GM12878 (cell line): ENCODE data around the gene RASA4B. TPM values are rescaled to one million over a fixed set of nuclear protein-coding genes. Genes with fewer than 3 reads are reported as not detected.

Source experiments
- ATAC-seq: fragments of 200-7000 bp; cut with Tn5 transposase; 3 replicates; pipeline ENCODE4 v1.9.1; 2020; ENCODE audit warnings: mild to moderate bottlenecking, moderate library complexity
- BruUV-seq: library from RNA; stranded (reverse); fragments of 400-500 nt; replicated peaks from 2 replicates; lab custom pipeline; 2021; lab: Mats Ljungman, UMichigan
- CTCF ChIA-PET: fragments of 300-600 bp; sonication (Branson Sonifier 250); formaldehyde crosslinking; extraction: SDS; loops from one replicate; lab custom pipeline; 2021; ENCODE audit warnings: inconsistent platforms; lab: Yijun Ruan, JAX
- POLR2A ChIA-PET: fragments of 350-600 bp; formaldehyde crosslinking; extraction: SDS; loops from one replicate; lab custom pipeline; 2021; ENCODE audit warnings: inconsistent platforms; lab: Charles Lee
- RAD21 ChIA-PET: fragments of 300-600 bp; sonication (Branson Sonifier 250); formaldehyde crosslinking; loops from one replicate; lab custom pipeline; 2023; ENCODE audit warnings: antibody characterized with exemption; ENCODE audit not compliant: unreplicated experiment; lab: Charles Lee
- SMC1A ChIA-PET: fragments of 300-600 bp; sonication (Branson Sonifier 250); formaldehyde crosslinking; loops from one replicate; lab custom pipeline; 2023; ENCODE audit not compliant: unreplicated experiment, uncharacterized antibody; lab: Charles Lee
- DNase-seq: peaks from one replicate; pipeline ENCODE4 v3.0.0-alpha.2; 2011; ENCODE audit warnings: low read depth, low spot score
- FAIRE-seq: peaks from 3 replicates; lab custom pipeline; 2011; peaks lifted over from hg19 to GRCh38; lab: Jason Lieb, UNC
- H2AFZ ChIP-seq: 2 replicates; pipeline ENCODE4 v1.6.0; 2011; ENCODE audit warnings: low read depth, low read length, control low read depth; ENCODE audit not compliant: control insufficient read depth
- H3K27ac ChIP-seq: 2 replicates; pipeline ENCODE4 v1.5.1; 2011; ENCODE audit warnings: control low read depth; ENCODE audit not compliant: control insufficient read depth, insufficient read depth
- H3K27me3 ChIP-seq, 2 experiments: replicated peaks in 1 of 2; 2 replicates each; pipeline versions ENCODE4 v1.6.0 to v1.6.1; 2011; ENCODE audit warnings: low read length in 1 of 2; ENCODE audit not compliant: control insufficient read depth in 2 of 2, insufficient read depth in 2 of 2
- H3K36me3 ChIP-seq, 2 experiments: 2 replicates each; pipeline ENCODE4 v1.5.1; 2011; ENCODE audit warnings: low read length in 1 of 2; ENCODE audit not compliant: control insufficient read depth in 2 of 2, insufficient read depth in 2 of 2
- H3K4me1 ChIP-seq: 2 replicates; pipeline ENCODE4 v1.6.1; 2011; ENCODE audit warnings: mild to moderate bottlenecking, low read length, moderate library complexity, mixed read lengths; ENCODE audit not compliant: control insufficient read depth, insufficient read depth
- H3K4me2 ChIP-seq: 2 replicates; pipeline ENCODE4 v1.6.0; 2011; ENCODE audit warnings: control low read depth; ENCODE audit not compliant: control insufficient read depth, insufficient read depth
- H3K4me3 ChIP-seq: fragments of 200-600 bp; sonication (generic); 2 replicates; pipeline ENCODE4 v1.5.1; 2016
- H3K79me2 ChIP-seq: 2 replicates; pipeline ENCODE4 v1.6.0; 2011; ENCODE audit warnings: low read length; ENCODE audit not compliant: control insufficient read depth, insufficient read depth
- H3K9ac ChIP-seq: 2 replicates; pipeline ENCODE4 v1.8.0; 2011; ENCODE audit warnings: low read length, control low read depth, mixed read lengths; ENCODE audit not compliant: control insufficient read depth, insufficient read depth
- H3K9me3 ChIP-seq: replicated peaks from 3 replicates; pipeline ENCODE4 v1.5.1; 2011; ENCODE audit warnings: mild to moderate bottlenecking, low read length; ENCODE audit not compliant: control insufficient read depth, insufficient read depth
- H4K20me1 ChIP-seq: 2 replicates; pipeline ENCODE4 v1.6.0; 2011; ENCODE audit not compliant: control insufficient read depth, insufficient read depth
- BHLHE40 ChIP-seq, 2 experiments: fragments of 450-650 bp in 1 of 2; IDR thresholded peaks; 2 replicates each; pipeline ENCODE4 v1.6.1; 2011 to 2017; ENCODE audit warnings: low read depth in 2 of 2, borderline replicate concordance in 1 of 2, improper control_type of control experiment in 1 of 2, low read length in 1 of 2, mild to moderate bottlenecking in 1 of 2
- CHD4 ChIP-seq: fragments of 200-600 bp; sonication (generic); IDR thresholded peaks from 2 replicates; pipeline ENCODE4 v1.6.1; 2016; ENCODE audit warnings: mild to moderate bottlenecking
- GATAD2B ChIP-seq: fragments of 450-650 bp; conservative IDR thresholded peaks from 2 replicates; pipeline ENCODE4 v1.6.1; 2017; ENCODE audit warnings: low read depth, mild to moderate bottlenecking, moderate library complexity
- KAT2A ChIP-seq: conservative IDR thresholded peaks from 2 replicates; pipeline ENCODE4 v1.6.1; 2011; ENCODE audit warnings: low read depth, low read length; ENCODE audit not compliant: control insufficient read depth
- MTA2 ChIP-seq: fragments of 450-650 bp; IDR thresholded peaks from 2 replicates; pipeline ENCODE4 v1.6.1; 2016; ENCODE audit warnings: low read depth, mild to moderate bottlenecking, moderate library complexity
- NR2F1 ChIP-seq: fragments of 450-650 bp; conservative IDR thresholded peaks from 2 replicates; pipeline ENCODE4 v1.6.1; 2017; ENCODE audit warnings: mild to moderate bottlenecking
- PAX5 ChIP-seq: IDR thresholded peaks from 2 replicates; pipeline ENCODE4 v1.6.1; 2011; ENCODE audit warnings: low read depth, low read length, borderline replicate concordance
- POLR2AphosphoS2 ChIP-seq: IDR thresholded peaks from 2 replicates; pipeline ENCODE4 v1.6.1; 2011; ENCODE audit warnings: low read depth, mild to moderate bottlenecking, low read length, improper control_type of control experiment, moderate library complexity
- POU2F2 ChIP-seq: IDR thresholded peaks from 3 replicates; pipeline ENCODE4 v1.6.1; 2011; ENCODE audit warnings: low read depth, mild to moderate bottlenecking, low read length, borderline replicate concordance
- TCF12 ChIP-seq: IDR thresholded peaks from 2 replicates; pipeline ENCODE4 v1.6.1; 2011; ENCODE audit warnings: low read depth, mild to moderate bottlenecking, low read length
- ZNF274 ChIP-seq: IDR thresholded peaks from one replicate; pipeline ENCODE4 v1.8.0; 2011; ENCODE audit not compliant: insufficient read length, insufficient read depth
- WGBS: methylation state at CpG from one replicate; pipeline ENCODE4 v1.1.6; 2016; ENCODE audit warnings: low lambda C conversion rate; ENCODE audit not compliant: insufficient replicate concordance, insufficient coverage; ENCODE audit errors: missing lambda C conversion rate; 5-methylcytosine and 5-hydroxymethylcytosine counted together
- in situ Hi-C: fragments of 300-500 bp; cut with MboI; formaldehyde crosslinking; loops from 9 replicates; pipeline ENCODE4 v1.14.3; 2018; ENCODE audit warnings: mixed read lengths
- intact Hi-C: fragments of 100-400 bp; cut with micrococcal nuclease; formaldehyde crosslinking; loops from one replicate; pipeline ENCODE4 v1.14.2; 2022; ENCODE audit not compliant: unreplicated experiment
- polyA plus RNA-seq, 11 experiments: library from polyadenylated mRNA; depleted of rRNA in 4 of 11; unstranded in 6 of 11; stranded (reverse) in 5 of 11; fragments of >200 nt; fragmentation: Nextera tagmentation in 4 of 11; fragmentation: Illumina TruSeq in 1 of 11; extraction: Ambion mirVana in 4 of 11; extraction: Trizol in 1 of 11; gene quantifications; 1 replicate in 1 of 11; 2 replicates in 10 of 11; pipeline versions ENCODE4 v1.2.1 to v1.2.3, GENCODE V29; 2011 to 2016; ENCODE audit warnings: inconsistent platforms in 2 of 11, missing spikeins in 2 of 11, low read depth in 1 of 11
- total RNA-seq, 4 experiments: library from RNA; depleted of rRNA in 3 of 4; stranded (reverse); fragments of >200 nt in 3 of 4; fragmentation: Illumina TruSeq in 1 of 4; extraction: Trizol in 1 of 4; gene quantifications; 2 replicates each; pipeline versions ENCODE4 v1.2.1 to v1.2.3, GENCODE V29; 2013 to 2021
- TF ChIP-seq, protein P1 (sequence below): IDR thresholded peaks from 2 replicates; pipeline ENCODE4 v1.6.1; 2011; ENCODE audit warnings: mild to moderate bottlenecking, low read depth, low read length, moderate library complexity; ENCODE audit not compliant: insufficient replicate concordance
- TF ChIP-seq, protein P2 (sequence below): IDR thresholded peaks from 2 replicates; pipeline ENCODE4 v1.6.1; 2012; ENCODE audit warnings: low read length, inconsistent platforms

The RASA4B gene
- total and polyA plus RNA-seq, 10 of the 15 experiments (the other 5 are each of a cell fraction or from before 2014, with no cell fraction given) = 0.10 to 16.4 (median 6.4) TPM

DNA sequence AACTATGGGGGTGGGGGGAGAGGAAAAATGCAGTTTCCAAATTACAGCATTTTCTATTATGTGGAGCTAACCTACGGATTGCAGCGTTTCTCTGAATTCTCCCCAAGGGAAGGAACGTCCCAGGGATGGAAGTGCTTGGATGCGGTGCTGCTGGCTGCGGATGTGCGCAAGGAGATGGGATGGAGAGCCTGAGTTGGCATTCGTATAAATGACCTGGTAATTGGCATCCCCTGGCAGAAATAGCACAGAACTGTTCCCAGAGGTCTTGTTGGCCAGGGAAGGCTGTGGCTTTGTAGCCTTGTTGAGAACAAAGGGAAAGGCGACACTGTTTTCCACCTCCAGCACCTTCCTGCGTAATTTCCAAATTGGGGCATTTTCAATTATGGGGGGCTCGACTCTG lies 81.5 kb downstream of the RASA4B start:
- no peak for DNase-seq
- ChIA-PET RAD21 (interaction anchor here (1.3 to 2.9 kb wide), 5 partner anchors 17 to 31 kb away, joined by 3 to 13 read pairs (median 5); no protein-coding TSS in a partner anchor), CTCF (interaction anchor here (2.5 to 5.0 kb wide), 2 partner anchors 9 to 29 kb away, joined by 14 to 39 read pairs; no protein-coding TSS in a partner anchor), SMC1A (interaction anchor here (2.9 to 3.1 kb wide), 2 partner anchors 8 to 21 kb away, joined by 13 to 15 read pairs; no protein-coding TSS in a partner anchor), POLR2A (interaction anchor here (1.1 to 13.0 kb wide), 3 partner anchors 5 to 35 kb away, joined by 3 to 210 read pairs (median 34); no protein-coding TSS in a partner anchor)
- TSS peak; percentile 50 for BruUV-seq
- Histone ChIP-seq H3K9ac (no peak overlapping the region), H4K20me1 (no peaks in the 10 kb centered on the region), H3K4me2 (peak overlapping the region; percentile 91; the same call in 1 of the 2 replicates), H3K79me2 (peaks cover 41% of the 10 kb centered on the region), H2AFZ (no peak overlapping the region), H3K36me3 (peaks cover 11 to 16% of the 10 kb centered on the region in 2 experiments), H3K4me1 (peaks cover 36% of the 10 kb centered on the region), H3K9me3 (no peaks in the 10 kb centered on the region), H3K27me3 (no peaks in the 10 kb centered on the region), H3K27ac (no peak overlapping the region), H3K4me3 (peak overlapping the region; percentile 59)
- intact Hi-C loops (no loop called here), in situ Hi-C loops (no loop called here)
- FAIRE-seq = no peak
- TF ChIP-seq BHLHE40 (IDR thresholded peaks at IDR 0.05; ENCODE audit: borderline replicate concordance in 1 of 2, low read depth in 2 of 2, low read length in 1 of 2) (no peak), TCF12 (no peak), PAX5 (no peak), GATAD2B (no peak), MTA2 (no peak), ZNF274 (no peak), POU2F2 (no peak), KAT2A (no peak), POLR2AphosphoS2 (no peak), NR2F1 (no peak), CHD4 (no peak)
- TF ChIP-seq, protein P1, sequence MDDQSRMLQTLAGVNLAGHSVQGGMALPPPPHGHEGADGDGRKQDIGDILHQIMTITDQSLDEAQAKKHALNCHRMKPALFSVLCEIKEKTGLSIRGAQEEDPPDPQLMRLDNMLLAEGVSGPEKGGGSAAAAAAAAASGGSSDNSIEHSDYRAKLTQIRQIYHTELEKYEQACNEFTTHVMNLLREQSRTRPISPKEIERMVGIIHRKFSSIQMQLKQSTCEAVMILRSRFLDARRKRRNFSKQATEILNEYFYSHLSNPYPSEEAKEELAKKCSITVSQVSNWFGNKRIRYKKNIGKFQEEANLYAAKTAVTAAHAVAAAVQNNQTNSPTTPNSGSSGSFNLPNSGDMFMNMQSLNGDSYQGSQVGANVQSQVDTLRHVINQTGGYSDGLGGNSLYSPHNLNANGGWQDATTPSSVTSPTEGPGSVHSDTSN = no peak
- TF ChIP-seq, protein P2, sequence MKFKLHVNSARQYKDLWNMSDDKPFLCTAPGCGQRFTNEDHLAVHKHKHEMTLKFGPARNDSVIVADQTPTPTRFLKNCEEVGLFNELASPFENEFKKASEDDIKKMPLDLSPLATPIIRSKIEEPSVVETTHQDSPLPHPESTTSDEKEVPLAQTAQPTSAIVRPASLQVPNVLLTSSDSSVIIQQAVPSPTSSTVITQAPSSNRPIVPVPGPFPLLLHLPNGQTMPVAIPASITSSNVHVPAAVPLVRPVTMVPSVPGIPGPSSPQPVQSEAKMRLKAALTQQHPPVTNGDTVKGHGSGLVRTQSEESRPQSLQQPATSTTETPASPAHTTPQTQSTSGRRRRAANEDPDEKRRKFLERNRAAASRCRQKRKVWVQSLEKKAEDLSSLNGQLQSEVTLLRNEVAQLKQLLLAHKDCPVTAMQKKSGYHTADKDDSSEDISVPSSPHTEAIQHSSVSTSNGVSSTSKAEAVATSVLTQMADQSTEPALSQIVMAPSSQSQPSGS = no peak
- no peak for ATAC-seq
- WGBS = 90% methylated on average over 10 of the region's 10 CpGs
